ENCODE results near the gene SLC2A2. TPM values are rescaled to one million over a fixed set of nuclear protein-coding genes. Genes with fewer than 3 reads are reported as not detected.

The SLC2A2 gene
- total RNA-seq, 1 donor from 2014 or later = not detected

- H3K4me1 Mint-ChIP-seq (ENCODE audit: low read depth, unreplicated experiment) = no peaks in the 10 kb centered on the region
- no peak for TF ChIP-seq CTCF (IDR thresholded peaks at IDR 0.05; ENCODE audit: partially characterized antibody, unreplicated experiment)
- no peak overlapping the region for H3K4me3 Mint-ChIP-seq (ENCODE audit: unreplicated experiment)
- no peak overlapping the region for H3K27ac Mint-ChIP-seq (ENCODE audit: unreplicated experiment)
- no peaks in the 10 kb centered on the region for H3K27me3 Mint-ChIP-seq (ENCODE audit: unreplicated experiment)
- no peak for DNase-seq
- H3K9me3 Mint-ChIP-seq (ENCODE audit: unreplicated experiment) = no peaks in the 10 kb centered on the region
- H3K36me3 Mint-ChIP-seq (ENCODE audit: unreplicated experiment) = no peaks in the 10 kb centered on the region
Observed at GRCh38 chr3:171057072-171057471, 30.6 kb upstream of the SLC2A2 start.

- Mint-ChIP-seq H3K4me1 (ENCODE audit: low read depth, unreplicated experiment) (no peaks in the 10 kb centered on the region), H3K27me3 (ENCODE audit: unreplicated experiment) (no peaks in the 10 kb centered on the region)
Observed at GRCh38 chr3:171056528-171056927, 30.0 kb upstream of the SLC2A2 start.

GRCh38 chr3:171055336-171056178 lies 29.0 kb upstream of the SLC2A2 start:
- no peak overlapping the region for H3K27ac Mint-ChIP-seq (ENCODE audit: unreplicated experiment)
- no peaks in the 10 kb centered on the region for H3K36me3 Mint-ChIP-seq (ENCODE audit: unreplicated experiment)

More at GRCh38 chr3:171056528-171056927, 30.0 kb upstream of the SLC2A2 start:
- no peak overlapping the region for H3K27ac Mint-ChIP-seq (ENCODE audit: unreplicated experiment)
- H3K36me3 Mint-ChIP-seq (ENCODE audit: unreplicated experiment) = no peaks in the 10 kb centered on the region
- H3K9me3 Mint-ChIP-seq (ENCODE audit: unreplicated experiment) = peaks cover 1% of the 10 kb centered on the region
- no peak for TF ChIP-seq CTCF (IDR thresholded peaks at IDR 0.05; ENCODE audit: partially characterized antibody, unreplicated experiment)
- no peak overlapping the region for H3K4me3 Mint-ChIP-seq (ENCODE audit: unreplicated experiment)
- DNase-seq = no peak

GRCh38 chr3:171054921-171055320 lies 28.4 kb upstream of the SLC2A2 start:
- no peak for TF ChIP-seq CTCF (IDR thresholded peaks at IDR 0.05; ENCODE audit: partially characterized antibody, unreplicated experiment)
- Mint-ChIP-seq H3K36me3 (ENCODE audit: unreplicated experiment) (no peaks in the 10 kb centered on the region), H3K4me3 (ENCODE audit: unreplicated experiment) (no peak overlapping the region), H3K27me3 (ENCODE audit: unreplicated experiment) (no peaks in the 10 kb centered on the region), H3K27ac (ENCODE audit: unreplicated experiment) (no peak overlapping the region), H3K4me1 (ENCODE audit: low read depth, unreplicated experiment) (no peaks in the 10 kb centered on the region), H3K9me3 (ENCODE audit: unreplicated experiment) (peaks cover 1% of the 10 kb centered on the region)
- no peak for DNase-seq

More at GRCh38 chr3:171055336-171056178, 29.0 kb upstream of the SLC2A2 start:
- Mint-ChIP-seq H3K9me3 (ENCODE audit: unreplicated experiment) (peaks cover 1% of the 10 kb centered on the region), H3K4me1 (ENCODE audit: low read depth, unreplicated experiment) (no peaks in the 10 kb centered on the region), H3K4me3 (ENCODE audit: unreplicated experiment) (no peak overlapping the region), H3K27me3 (ENCODE audit: unreplicated experiment) (no peaks in the 10 kb centered on the region)
- no peak for DNase-seq
- no peak for TF ChIP-seq CTCF (IDR thresholded peaks at IDR 0.05; ENCODE audit: partially characterized antibody, unreplicated experiment)

- Mint-ChIP-seq H3K4me1 (ENCODE audit: low read depth, unreplicated experiment) (peaks cover 3% of the 10 kb centered on the region), H3K9me3 (ENCODE audit: unreplicated experiment) (peaks cover 1% of the 10 kb centered on the region), H3K27me3 (ENCODE audit: unreplicated experiment) (no peaks in the 10 kb centered on the region), H3K36me3 (ENCODE audit: unreplicated experiment) (no peaks in the 10 kb centered on the region), H3K4me3 (ENCODE audit: unreplicated experiment) (no peak overlapping the region), H3K27ac (ENCODE audit: unreplicated experiment) (no peak overlapping the region)
- no peak for DNase-seq
- TF ChIP-seq CTCF (IDR thresholded peaks at IDR 0.05; ENCODE audit: partially characterized antibody, unreplicated experiment) = no peak
Observed at GRCh38 chr3:171054231-171054630, 27.7 kb upstream of the SLC2A2 start.
